ENCODE results near the gene PROSER1.

DNA sequence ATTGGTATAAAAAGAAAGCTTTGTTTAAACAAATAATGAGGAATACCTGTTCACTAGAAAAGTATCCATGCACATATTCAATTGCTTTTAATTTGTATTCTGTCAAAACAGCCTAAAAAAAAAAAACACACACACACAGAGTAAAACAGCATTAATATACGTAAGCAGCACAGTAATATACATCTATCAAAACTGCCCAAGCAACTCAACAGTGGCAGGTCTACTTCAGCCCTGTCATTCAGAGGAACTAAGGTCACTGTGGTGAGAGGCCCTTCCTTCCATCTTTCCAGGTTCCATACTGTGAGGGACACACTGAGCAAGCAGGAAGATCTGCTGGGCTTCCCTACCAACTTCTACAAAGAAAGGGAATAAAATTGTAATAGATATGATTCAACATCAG, 3.8 kb downstream of the PROSER1 start:
- TF ChIP-seq, protein P1, sequence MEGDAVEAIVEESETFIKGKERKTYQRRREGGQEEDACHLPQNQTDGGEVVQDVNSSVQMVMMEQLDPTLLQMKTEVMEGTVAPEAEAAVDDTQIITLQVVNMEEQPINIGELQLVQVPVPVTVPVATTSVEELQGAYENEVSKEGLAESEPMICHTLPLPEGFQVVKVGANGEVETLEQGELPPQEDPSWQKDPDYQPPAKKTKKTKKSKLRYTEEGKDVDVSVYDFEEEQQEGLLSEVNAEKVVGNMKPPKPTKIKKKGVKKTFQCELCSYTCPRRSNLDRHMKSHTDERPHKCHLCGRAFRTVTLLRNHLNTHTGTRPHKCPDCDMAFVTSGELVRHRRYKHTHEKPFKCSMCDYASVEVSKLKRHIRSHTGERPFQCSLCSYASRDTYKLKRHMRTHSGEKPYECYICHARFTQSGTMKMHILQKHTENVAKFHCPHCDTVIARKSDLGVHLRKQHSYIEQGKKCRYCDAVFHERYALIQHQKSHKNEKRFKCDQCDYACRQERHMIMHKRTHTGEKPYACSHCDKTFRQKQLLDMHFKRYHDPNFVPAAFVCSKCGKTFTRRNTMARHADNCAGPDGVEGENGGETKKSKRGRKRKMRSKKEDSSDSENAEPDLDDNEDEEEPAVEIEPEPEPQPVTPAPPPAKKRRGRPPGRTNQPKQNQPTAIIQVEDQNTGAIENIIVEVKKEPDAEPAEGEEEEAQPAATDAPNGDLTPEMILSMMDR (IDR thresholded peaks at IDR 0.05) = no peak
- no peak for TF ChIP-seq POLR2A (IDR thresholded peaks at IDR 0.05)

Data from thyroid gland (tissue), 4 donors.